MV-4-11 (cell line): Measurements from ENCODE around the gene SGK1.
A peak's percentile ranks its signal among the peaks of the same experiment; 100 is the strongest.
"Not testable (repeated sequence)": the region's sequence is repeated elsewhere in the genome, so short reads cannot be mapped to it uniquely, and the experiment has no call there.

ENCODE experiments used
- DNase-seq: peaks from one replicate; lab custom pipeline; 2025; lab: John Stamatoyannopoulos, UW

SGK1 gene

DNA sequence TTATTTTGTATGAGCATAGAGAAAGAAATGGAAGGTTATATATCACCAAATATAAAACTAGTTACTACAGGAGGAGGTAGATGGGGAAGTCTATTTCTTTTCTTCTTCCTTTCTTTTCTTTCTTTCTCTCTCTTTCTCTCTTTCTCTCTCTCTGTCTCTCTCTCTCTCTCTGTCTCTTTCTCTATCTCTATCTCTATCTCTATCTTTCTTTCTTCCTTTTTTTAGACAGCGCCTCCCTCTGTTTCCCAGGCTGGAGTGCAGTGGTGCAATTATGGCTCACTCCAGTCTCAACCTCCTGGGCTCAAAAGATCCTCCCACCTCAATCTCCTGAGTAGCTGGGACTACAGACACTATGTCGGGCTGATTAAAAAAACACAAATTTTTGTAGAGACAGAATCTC is 10.2 kb upstream of the SGK1 start:
- no peak for DNase-seq

DNA sequence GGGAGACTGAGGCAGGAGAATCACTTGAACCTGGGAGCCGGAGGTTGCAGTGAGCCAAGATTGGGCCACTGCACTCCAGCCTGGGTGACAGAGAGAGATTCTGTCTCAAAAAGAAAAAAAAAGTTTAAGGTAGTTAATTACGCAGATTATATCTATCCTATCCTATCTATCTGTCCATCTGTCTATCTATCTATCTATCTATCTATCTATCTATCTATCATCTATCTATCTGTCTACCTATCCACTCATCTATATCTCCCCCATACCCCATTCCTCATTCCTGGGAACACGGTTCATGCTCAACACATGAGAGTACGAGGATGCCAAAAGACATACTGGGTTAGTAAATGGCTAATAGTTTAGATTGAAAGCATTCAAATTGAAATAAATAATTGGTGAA is 8.3 kb upstream of the SGK1 start:
- not testable (repeated sequence) for DNase-seq

GRCh38 chr6:134324766-134325165 is 6.9 kb upstream of the SGK1 start:
- DNase-seq, result no peak

GRCh38 chr6:134324141-134324540 is 6.2 kb upstream of the SGK1 start:
- no peak for DNase-seq

DNA sequence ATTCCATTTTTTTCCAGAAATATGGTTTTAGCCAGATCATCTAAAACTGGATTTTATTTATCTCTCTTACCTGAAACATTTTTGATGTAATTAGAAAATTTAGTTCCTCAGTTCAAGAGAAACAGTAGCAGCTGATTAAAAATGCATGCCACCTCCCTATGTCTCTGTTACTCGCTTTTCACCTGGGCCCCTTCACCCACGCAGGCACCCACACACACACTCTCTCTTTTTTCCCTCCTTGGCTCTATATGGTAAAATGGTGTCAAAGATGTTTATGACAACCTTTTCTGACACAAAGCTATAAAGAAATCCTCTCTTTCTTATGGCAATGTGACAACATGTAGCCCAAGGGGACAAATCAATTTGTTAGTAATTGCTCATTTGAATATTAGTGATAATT is 5.8 kb upstream of the SGK1 start:
- DNase-seq, result no peak

DNA sequence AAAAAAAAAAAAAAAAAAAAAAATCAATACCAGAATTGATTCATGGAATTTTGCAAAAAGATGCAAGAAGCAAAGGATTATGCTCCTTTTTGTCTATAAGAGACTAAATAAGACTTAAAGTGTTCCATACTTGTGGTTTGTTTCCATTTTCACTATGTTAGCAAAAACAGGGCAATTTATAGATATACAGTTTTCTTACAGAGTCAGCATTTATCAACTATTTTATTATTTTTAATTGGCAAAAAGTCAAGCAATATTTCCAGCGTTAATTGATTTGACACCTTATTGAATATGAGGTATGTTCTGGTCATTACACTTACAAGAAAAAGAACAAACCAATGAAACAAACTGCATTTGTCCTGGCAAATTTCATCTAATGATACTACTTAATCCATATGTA is 5.4 kb upstream of the SGK1 start:
- DNase-seq, result no peak

DNA sequence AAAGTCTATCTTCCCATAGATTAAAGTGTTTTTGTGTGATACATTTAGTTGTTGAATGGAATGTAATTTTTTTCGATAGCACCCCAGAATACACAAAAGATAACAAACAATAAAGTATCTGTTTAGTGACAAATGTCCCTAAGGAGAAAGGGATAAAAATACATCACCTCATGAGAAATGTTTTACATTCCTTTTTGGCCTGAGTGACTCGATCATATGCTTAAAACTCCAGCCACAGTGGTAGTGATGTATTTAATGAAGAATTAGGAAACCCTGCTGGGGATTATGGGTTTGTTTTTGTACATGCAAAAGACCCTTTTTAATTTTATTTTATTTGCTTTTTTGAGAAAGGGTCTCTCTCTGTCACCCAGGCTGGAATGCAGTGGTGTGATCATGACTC is 4.3 kb upstream of the SGK1 start:
- DNase-seq, result no peak

DNA sequence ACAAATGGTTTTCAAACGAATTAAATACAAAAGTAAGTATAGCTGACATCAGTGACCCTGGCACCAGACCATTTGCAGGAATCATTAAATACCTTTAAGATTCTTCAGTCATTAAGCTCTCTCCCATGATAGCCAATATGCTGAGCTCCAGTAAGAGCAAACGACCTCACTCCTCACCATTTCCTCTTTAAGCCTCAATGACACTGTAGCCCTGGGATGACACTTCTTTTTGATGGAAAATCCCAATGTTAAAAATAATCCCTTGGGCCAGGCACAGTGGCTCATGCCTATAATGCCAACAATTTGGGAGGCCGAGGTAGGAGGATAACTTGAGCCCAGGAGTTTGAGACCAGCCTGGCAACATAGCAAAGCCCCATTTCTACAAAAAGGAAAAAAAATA is 3.3 kb upstream of the SGK1 start:
- DNase-seq, result no peak

GRCh38 chr6:134319686-134320085 is 1.8 kb upstream of the SGK1 start:
- peak; percentile 21 for DNase-seq

- no peak for DNase-seq
Observed at GRCh38 chr6:134318974-134319281, 1.0 kb upstream of the SGK1 start.

GRCh38 chr6:134318236-134318973 is 493 bp upstream of the SGK1 start:
- DNase-seq, result no peak

GRCh38 chr6:134316733-134317431 is 1.0 kb downstream of the SGK1 start:
- no peak for DNase-seq

- DNase-seq, result no peak
Observed at GRCh38 chr6:134315974-134316441, 1.9 kb downstream of the SGK1 start.

- no peak for DNase-seq
Observed at GRCh38 chr6:134315189-134315588, 2.7 kb downstream of the SGK1 start.

GRCh38 chr6:134314006-134314821 is 3.7 kb downstream of the SGK1 start:
- no peak for DNase-seq

- no peak for DNase-seq
Observed at GRCh38 chr6:134312038-134312660, 5.8 kb downstream of the SGK1 start.

DNA sequence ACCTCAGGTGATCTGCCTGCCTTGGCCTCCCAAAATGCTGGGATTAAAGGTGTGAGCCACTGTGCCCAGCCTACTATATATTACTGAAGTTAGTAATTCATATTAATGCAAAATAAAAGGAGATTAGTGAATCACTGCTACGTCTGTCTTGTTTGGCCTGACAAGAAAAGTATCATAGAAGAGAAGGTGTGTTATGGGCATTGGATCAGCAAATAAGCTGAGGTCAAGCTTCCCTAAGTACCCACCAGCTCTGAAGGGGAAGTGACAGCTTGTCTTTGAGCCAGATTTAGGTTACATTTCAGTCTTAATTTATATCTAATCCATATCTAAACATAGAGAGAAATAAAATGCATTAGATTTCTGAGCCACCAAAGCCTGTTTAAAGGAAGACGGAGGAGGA is 7.1 kb downstream of the SGK1 start:
- DNase-seq, result no peak

DNA sequence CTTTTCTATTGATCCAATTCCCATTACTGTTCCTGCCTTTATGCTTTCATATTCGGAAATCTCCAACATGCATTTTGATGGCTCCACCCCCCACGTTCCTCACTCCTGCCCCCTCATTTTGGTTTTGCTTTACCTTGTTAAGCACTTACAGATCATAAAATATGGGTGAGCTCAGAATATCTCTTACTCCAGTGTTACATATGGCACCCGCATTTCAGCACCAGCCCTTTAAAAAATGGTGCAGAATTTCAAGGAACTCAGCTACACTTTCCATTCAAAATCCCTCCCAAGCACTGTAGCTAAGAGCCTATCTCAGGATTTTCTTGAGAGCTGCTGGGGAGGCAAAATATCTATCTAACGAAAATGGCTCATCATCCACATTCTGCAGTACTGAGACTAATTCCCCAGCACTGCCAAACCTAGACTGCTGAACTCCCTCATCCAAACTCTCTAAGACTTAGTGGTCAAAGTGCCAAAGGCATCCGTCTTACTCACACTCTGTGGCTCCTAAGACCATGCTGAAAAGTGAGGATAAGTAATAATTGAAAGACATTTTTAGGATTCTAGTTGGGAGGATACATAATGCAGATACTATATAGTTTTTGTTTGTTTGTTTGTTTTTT is 7.8 kb downstream of the SGK1 start:
- no peak for DNase-seq

GRCh38 chr6:134309227-134309626 is 8.7 kb downstream of the SGK1 start:
- DNase-seq, result no peak

DNA sequence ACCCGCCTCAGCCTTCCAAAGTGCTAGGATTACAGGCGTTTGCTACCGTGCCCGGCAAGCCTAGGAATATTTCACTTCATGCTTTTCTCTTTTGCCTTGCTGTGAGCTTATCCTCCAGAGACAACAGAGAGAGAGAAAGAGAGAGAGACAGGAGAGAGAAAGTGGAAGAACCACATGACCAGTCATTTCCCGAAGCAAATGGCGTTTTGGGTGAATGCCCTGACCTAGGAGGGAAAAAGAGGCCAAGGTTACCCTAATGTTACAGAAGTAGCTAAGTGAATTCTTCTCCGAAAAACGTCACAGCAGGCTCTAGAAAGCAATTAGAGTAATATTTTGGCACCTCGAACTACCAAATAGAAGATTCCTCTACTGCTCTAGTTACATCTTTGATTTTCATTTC is 9.1 kb downstream of the SGK1 start:
- DNase-seq, result no peak

DNA sequence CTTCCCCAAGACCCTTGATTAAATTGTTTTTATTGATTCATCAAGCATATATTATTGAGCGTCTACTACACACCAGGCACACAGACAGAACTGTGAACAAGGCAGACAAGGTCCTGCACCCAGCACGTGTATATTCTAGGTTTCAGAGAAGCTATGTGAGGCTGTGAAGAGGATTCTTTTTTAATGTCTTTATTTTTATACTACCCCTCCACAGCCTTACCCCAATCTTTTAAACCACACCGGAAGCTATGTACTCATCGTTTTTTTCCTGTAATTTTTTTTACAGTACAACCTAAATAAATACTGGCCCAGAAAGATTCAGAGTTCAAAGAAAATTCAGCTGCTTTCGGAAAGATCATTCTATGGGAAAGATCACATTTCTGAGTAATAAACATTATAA is 10.0 kb downstream of the SGK1 start:
- DNase-seq, result peak; percentile 51

DNA sequence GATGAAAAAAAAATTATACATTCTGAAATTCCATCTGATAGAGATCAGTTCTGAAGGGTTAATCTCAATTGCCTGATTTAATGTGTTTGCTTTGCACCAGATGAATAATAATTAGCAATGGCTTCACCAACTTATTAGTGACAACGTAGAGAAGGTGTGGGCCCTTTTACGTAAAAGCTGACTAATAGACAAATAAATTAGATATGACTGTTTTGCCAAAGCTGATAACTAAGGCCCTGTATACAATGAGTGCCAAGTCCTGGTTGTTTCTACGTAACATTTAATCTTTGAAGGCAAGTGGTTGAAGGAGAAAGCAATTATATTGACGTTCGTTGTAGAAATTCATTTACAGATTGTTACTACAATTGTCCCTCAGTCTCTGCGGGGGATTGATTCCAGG is 10.8 kb downstream of the SGK1 start:
- DNase-seq, result no peak
